ENCODE data around the gene MECR. TPM values are rescaled to one million over a fixed set of nuclear protein-coding genes. Genes with fewer than 3 reads are reported as not detected.

Gene MECR
- total and polyA plus RNA-seq, 8 donors = 8.9 to 47.8 (median 17.8) TPM

DNA sequence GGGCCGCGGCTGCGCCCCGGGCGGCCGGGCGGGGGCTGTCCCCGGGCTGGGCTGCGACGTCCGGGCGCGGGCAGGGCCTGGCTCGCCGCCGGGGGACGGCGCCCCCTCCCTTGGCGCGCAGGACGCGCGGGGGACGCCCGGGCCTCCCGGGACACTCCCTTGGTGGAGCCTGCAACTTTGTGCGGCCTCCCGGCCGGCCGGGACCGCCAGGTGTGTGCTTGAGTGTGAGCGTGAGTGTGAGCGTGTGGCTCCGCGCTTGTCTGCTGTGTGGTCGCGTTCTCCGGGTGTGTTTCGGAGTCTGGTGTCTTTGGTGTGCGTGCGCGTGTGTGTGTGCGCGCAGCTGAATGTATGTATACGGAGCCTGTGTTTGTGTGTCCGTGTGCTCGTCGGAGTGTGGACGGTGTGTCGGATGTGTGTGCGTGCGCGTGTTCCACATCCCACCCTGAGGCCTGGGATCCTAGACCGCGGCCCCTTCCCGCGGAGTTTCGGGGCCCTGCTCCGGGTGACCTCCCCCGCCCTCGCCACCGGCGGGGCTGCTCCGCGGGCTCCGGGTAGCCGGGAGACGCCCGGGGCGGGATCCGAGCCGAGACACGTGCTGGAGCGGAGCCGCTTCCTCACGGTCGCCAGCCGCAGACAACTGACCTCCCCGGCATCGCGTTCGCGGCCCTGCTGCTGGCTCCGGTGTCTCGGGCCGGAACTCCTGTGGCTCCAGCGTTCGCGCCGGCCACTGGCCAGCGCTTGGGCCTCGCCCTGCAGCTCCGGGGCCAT is 7.3 kb upstream of the MECR start:
- TF ChIP-seq, protein P1, sequence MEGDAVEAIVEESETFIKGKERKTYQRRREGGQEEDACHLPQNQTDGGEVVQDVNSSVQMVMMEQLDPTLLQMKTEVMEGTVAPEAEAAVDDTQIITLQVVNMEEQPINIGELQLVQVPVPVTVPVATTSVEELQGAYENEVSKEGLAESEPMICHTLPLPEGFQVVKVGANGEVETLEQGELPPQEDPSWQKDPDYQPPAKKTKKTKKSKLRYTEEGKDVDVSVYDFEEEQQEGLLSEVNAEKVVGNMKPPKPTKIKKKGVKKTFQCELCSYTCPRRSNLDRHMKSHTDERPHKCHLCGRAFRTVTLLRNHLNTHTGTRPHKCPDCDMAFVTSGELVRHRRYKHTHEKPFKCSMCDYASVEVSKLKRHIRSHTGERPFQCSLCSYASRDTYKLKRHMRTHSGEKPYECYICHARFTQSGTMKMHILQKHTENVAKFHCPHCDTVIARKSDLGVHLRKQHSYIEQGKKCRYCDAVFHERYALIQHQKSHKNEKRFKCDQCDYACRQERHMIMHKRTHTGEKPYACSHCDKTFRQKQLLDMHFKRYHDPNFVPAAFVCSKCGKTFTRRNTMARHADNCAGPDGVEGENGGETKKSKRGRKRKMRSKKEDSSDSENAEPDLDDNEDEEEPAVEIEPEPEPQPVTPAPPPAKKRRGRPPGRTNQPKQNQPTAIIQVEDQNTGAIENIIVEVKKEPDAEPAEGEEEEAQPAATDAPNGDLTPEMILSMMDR (IDR thresholded peaks at IDR 0.05) = no peak
- TF ChIP-seq EP300 (IDR thresholded peaks at IDR 0.05) (no peak), POLR2AphosphoS5 (IDR thresholded peaks at IDR 0.05) (no peak), POLR2A (IDR thresholded peaks at IDR 0.05) (no peak)
- H3K4me1 ChIP-seq = peaks cover 13 to 36% (median 29%) of the 10 kb centered on the region in 4 donors
- 1 to 9% (median 1%) methylated on average over 18 to 93 of the region's 93 CpGs for WGBS, 5 donors
- H3K4me3 ChIP-seq = peak overlapping the region; percentile 67 to 78 (median 72)
- peak overlapping the region; percentile 36 to 80 (median 71) for H3K27ac ChIP-seq
- no peaks in the 10 kb centered on the region for H3K36me3 ChIP-seq
- no peaks in the 10 kb centered on the region for H3K9me3 ChIP-seq
- H3K27me3 ChIP-seq = peaks cover 0 to 38% (median 7%) of the 10 kb centered on the region in 3 donors
- peak; percentile 44 to 69 for DNase-seq
- intact Hi-C loops (cut with DNase I; ENCODE audit: low total_unique reads) = loop anchor here (10.0 kb wide), 1 partner anchor 1467 kb away; no protein-coding TSS in a partner anchor

DNA sequence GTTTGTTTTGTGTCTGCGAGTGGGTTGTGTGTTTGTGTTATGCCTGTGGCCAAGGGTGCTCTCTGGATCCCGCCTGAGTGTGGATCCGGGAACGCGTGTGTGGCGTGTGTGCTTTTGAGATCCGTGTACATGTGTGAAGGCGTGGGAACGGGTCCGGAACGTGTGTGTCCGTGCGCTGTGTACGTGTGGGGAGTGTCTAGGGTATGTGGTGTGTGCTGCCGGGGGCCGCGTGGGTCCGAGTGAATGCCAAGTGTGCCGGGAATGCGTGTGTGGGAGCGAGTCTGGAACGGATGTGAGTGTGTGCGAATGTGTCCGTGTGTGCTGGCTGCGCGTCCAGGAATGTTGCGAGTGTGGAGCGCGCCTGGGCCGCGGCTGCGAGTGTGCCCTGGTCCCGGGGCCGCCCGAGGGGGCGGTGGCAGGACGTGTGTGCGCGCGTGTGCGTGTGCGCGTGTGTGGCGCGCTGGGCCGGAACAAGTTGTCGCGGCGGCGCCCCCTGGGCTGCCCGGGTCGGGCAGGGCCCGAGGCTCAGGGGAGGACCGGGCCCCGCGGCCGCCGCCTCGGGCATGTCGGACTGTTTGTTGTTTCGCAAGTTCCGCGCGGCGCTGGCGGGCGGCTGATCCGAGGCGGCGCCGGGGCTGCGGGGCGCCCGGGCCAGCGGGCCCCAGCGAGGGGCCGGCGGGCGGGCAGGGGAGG is 6.5 kb upstream of the MECR start:
- intact Hi-C loops (cut with DNase I; ENCODE audit: low total_unique reads) = loop anchor here (10.0 kb wide), 1 partner anchor 1468 kb away; no protein-coding TSS in a partner anchor
- TF ChIP-seq, protein P1 (IDR thresholded peaks at IDR 0.05) = no peak
- TF ChIP-seq POLR2AphosphoS5 (IDR thresholded peaks at IDR 0.05) = peak in 1 of 3 donors; percentile 9
- 0 to 2% (median 1%) methylated on average over 41 to 79 of the region's 79 CpGs for WGBS, 5 donors
- H3K27me3 ChIP-seq = peaks cover 0 to 38% (median 7%) of the 10 kb centered on the region in 3 donors
- peak; percentile 44 to 85 for DNase-seq
- H3K4me1 ChIP-seq = peaks cover 13 to 36% (median 29%) of the 10 kb centered on the region in 4 donors
- H3K27ac ChIP-seq = peak overlapping the region; percentile 21 to 80 (median 63)
- H3K4me3 ChIP-seq = peak overlapping the region; percentile 67 to 78 (median 72)
- H3K9me3 ChIP-seq = no peaks in the 10 kb centered on the region
- no peaks in the 10 kb centered on the region for H3K36me3 ChIP-seq

DNA sequence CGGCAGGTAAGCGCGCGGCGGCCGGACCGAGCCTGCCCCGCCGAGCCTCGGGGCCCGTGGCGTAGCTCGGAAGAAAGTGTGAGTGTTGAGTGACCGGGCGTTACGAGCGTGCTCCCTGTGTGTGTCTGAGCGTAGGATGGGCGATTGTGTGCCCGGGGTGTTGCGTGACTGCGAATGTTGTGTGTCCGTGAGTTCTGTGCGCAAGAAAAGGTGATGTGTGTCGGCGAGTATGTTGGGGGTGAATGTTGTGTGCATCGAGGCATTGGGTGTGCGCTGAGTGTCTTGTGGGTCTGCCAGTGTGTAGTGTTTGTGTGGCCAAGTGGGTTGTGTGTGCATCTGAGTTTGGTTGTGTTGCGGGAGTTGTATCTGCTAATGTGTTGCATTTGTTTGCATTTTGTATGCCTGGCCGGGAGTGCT is 6.0 kb upstream of the MECR start:
- Histone ChIP-seq H3K27me3 (peaks cover 0 to 38% (median 7%) of the 10 kb centered on the region in 3 donors), H3K27ac (peak overlapping the region; percentile 20 to 80 (median 63)), H3K9me3 (no peaks in the 10 kb centered on the region), H3K4me3 (peak overlapping the region; percentile 67 to 78 (median 72)), H3K4me1 (peaks cover 13 to 36% (median 29%) of the 10 kb centered on the region in 4 donors), H3K36me3 (no peaks in the 10 kb centered on the region)
- DNase-seq = no peak
- intact Hi-C loops (cut with DNase I; ENCODE audit: low total_unique reads) = loop anchor here (10.0 kb wide), 1 partner anchor 1468 kb away; no protein-coding TSS in a partner anchor
- WGBS, 5 donors = 0 to 3% (median 2%) methylated on average over 23 to 30 of the region's 30 CpGs
- TF ChIP-seq EP300 (IDR thresholded peaks at IDR 0.05) = no peak
- no peak for TF ChIP-seq POLR2A (IDR thresholded peaks at IDR 0.05)
- TF ChIP-seq, protein P1 (IDR thresholded peaks at IDR 0.05) = no peak
- no peak for TF ChIP-seq POLR2AphosphoS5 (IDR thresholded peaks at IDR 0.05)
